Ascending aorta (tissue), 2 donors: ENCODE data around the gene ARID5B. TPM values are rescaled to one million over a fixed set of nuclear protein-coding genes. Genes with fewer than 3 reads are reported as not detected.

Source experiments
- DNase-seq, 2 donors: peaks; one replicate each; pipeline ENCODE4 v3.0.0-alpha.2; 2019; ENCODE audit warnings: low spot score in 2 of 2
- H3K27ac ChIP-seq, 2 donors: fragments of 200-600 bp; sonication (generic); one replicate each; pipeline ENCODE4 v1.5.1; 2016 to 2017; ENCODE audit warnings: mild to moderate bottlenecking in 1 of 2
- H3K27me3 ChIP-seq: fragments of 200-600 bp; sonication (generic); one replicate; pipeline ENCODE4 v1.5.1; 2017
- H3K36me3 ChIP-seq, 2 donors: fragments of 200-600 bp; sonication (generic); one replicate each; pipeline ENCODE4 v1.5.1; 2016
- H3K4me1 ChIP-seq, 2 donors: fragments of 200-600 bp; sonication (generic); one replicate each; pipeline ENCODE4 v1.5.1; 2016 to 2017; ENCODE audit warnings: mild to moderate bottlenecking in 1 of 2
- H3K4me3 ChIP-seq, 2 donors: fragments of 200-600 bp; sonication (generic); one replicate each; pipeline ENCODE4 v1.5.1; 2016 to 2017; ENCODE audit warnings: mild to moderate bottlenecking in 1 of 2
- H3K9me3 ChIP-seq, 2 donors: fragments of 200-600 bp; sonication (generic); one replicate each; pipeline ENCODE4 v1.5.1; 2016
- CTCF ChIP-seq, 3 experiments: fragments of 200-600 bp in 2 of 3; fragments of 450-650 bp in 1 of 3; sonication (generic) in 2 of 3; IDR thresholded peaks; one replicate each; pipeline ENCODE4 v1.5.1; 2016 to 2019; ENCODE audit warnings: antibody characterized with exemption in 3 of 3, mild to moderate bottlenecking in 1 of 3, moderate library complexity in 1 of 3
- intact Hi-C: fragments of 100-400 bp; cut with DNase I; formaldehyde crosslinking; loops from one replicate; pipeline ENCODE4 v1.15.1; 2023
- total RNA-seq: library from RNA; depleted of rRNA; stranded (reverse); fragments of >200 nt; gene quantifications from one replicate; pipeline ENCODE4 v1.1.0, GENCODE V29; 2016

ARID5B gene
- total RNA-seq, 1 donor from 2014 or later = 92.5 TPM

DNA sequence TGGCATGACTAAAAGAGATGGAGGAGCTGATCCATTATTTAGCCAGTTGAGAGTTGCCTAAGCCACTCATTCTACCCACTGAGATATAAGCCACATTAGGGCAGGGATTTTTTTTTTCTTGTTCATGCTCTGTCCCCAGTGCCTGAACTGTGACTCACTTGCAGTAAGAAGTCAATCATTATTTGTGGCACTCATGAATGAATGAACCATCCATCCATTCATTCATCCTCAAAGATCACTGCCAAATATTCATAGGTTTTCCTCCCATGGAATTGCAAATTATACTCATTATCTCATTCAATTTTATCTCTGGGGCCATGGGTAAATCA is 22.8 kb upstream of the ARID5B start:
- H3K27me3 ChIP-seq = no peaks in the 10 kb centered on the region
- intact Hi-C loops = no loop called here
- DNase-seq = no peak
- no peak for TF ChIP-seq CTCF (IDR thresholded peaks at IDR 0.05)
- no peaks in the 10 kb centered on the region for H3K36me3 ChIP-seq
- H3K9me3 ChIP-seq = no peaks in the 10 kb centered on the region
- no peak overlapping the region for H3K27ac ChIP-seq
- H3K4me3 ChIP-seq = no peak overlapping the region
- no peaks in the 10 kb centered on the region for H3K4me1 ChIP-seq

DNA sequence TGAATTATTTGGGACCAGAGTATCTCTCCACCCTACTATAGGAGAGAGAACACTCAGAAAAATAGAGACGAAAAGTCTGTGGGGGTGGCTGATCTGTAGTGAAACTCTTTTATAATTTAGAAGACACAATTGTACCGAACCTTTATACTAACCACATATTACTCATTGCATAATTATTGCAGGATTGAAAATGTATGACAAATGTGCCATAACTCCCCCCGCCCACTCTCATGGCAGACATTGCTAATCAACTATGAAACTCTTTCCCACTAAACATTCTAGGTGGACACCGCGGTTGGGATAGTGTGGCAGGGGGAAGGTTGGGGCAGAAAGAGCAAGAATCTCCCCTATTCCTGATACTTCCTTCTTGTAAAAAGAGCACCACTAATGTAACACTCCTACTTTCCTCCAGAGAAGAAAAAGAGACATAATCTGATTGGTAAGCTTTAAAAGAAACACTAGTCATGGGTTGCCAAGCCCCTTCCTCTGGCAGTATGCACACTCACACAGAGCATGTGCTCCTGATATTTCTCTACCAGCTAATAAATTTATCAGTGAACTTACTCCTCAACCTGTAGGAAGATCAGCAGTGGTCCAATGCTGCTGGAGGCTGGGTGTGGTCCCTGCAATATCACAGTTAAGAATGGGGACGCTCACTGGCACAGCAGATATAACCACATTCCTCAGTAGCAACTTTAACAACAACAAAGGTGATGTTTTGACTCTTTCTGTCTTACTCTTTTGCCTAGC is 18.7 kb upstream of the ARID5B start:
- H3K4me3 ChIP-seq = no peak overlapping the region
- intact Hi-C loops = no loop called here
- no peak for DNase-seq

DNA sequence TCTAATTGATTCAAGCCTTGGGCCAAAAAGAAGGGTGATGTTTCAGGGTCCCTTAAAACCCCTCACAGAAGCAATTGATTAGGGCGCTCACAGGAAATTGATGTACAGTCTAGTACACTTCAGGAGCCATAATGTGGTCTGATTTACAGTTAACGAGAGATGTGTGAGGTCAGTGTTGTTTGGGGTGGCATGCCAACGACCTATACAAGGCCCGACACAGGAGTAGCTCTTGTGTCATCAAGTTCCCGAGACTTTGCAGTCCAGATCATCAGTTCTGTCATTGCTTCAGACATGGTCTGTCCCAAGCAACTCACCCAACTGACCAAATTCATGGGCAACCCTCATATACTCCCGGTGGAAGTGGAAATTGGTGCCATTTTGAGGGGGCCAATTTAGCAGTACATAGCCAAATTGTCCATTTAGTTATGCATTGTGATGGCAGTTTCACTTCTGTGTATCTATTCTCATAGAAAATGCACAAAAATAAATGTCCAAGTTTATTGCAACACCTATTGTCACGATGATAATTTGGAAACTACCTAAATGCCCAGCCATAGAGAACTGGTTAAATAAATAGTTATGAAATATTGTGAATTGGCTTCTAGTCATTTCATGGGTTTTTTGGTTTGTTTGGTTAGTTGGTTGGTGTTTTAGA is 18.0 kb upstream of the ARID5B start:
- H3K4me1 ChIP-seq = no peaks in the 10 kb centered on the region
- no peaks in the 10 kb centered on the region for H3K27me3 ChIP-seq
- intact Hi-C loops = no loop called here
- DNase-seq = no peak
- H3K27ac ChIP-seq = no peak overlapping the region
- H3K4me3 ChIP-seq = no peak overlapping the region
- TF ChIP-seq CTCF (IDR thresholded peaks at IDR 0.05) = no peak
- no peaks in the 10 kb centered on the region for H3K36me3 ChIP-seq
- no peaks in the 10 kb centered on the region for H3K9me3 ChIP-seq

More for the DNA sequence above, 18.7 kb upstream of the ARID5B start:
- H3K4me1 ChIP-seq = no peaks in the 10 kb centered on the region
- H3K36me3 ChIP-seq = no peaks in the 10 kb centered on the region
- no peaks in the 10 kb centered on the region for H3K9me3 ChIP-seq
- H3K27ac ChIP-seq = no peak overlapping the region
- no peaks in the 10 kb centered on the region for H3K27me3 ChIP-seq
- TF ChIP-seq CTCF (IDR thresholded peaks at IDR 0.05) = no peak

DNA sequence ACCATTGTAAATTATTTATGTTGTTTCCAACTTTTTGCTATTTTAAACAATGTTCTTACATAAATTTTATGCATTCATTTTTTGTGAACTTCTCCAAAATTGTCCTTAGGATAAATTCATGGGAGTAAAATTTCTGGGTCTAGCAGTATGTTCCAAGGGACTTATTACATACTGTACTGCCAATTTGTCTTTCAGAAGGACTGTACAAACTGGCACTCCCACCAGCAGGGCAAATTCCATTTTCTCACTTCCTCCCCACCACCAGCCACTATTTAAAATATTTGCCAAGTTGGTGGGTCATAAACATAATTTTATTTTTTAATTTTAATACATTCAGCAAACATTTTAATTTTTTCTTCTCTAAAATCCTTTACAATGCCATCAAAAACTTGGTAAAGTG is 13.7 kb upstream of the ARID5B start:
- Histone ChIP-seq H3K27ac (no peak overlapping the region), H3K27me3 (no peaks in the 10 kb centered on the region), H3K9me3 (no peaks in the 10 kb centered on the region), H3K36me3 (no peaks in the 10 kb centered on the region), H3K4me1 (no peaks in the 10 kb centered on the region), H3K4me3 (no peak overlapping the region)
- intact Hi-C loops = no loop called here
- no peak for TF ChIP-seq CTCF (IDR thresholded peaks at IDR 0.05)
- no peak for DNase-seq

- intact Hi-C loops = no loop called here
- no peaks in the 10 kb centered on the region for H3K27me3 ChIP-seq
- no peaks in the 10 kb centered on the region for H3K4me1 ChIP-seq
- TF ChIP-seq CTCF (IDR thresholded peaks at IDR 0.05) = no peak
- H3K9me3 ChIP-seq = no peaks in the 10 kb centered on the region
- H3K27ac ChIP-seq = no peak overlapping the region
- H3K36me3 ChIP-seq = no peaks in the 10 kb centered on the region
- no peak for DNase-seq
- no peak overlapping the region for H3K4me3 ChIP-seq
Measured at GRCh38 chr10:61888744-61889143, 12.8 kb upstream of the ARID5B start.
